ENCODE data around the gene TET3.
A peak's percentile ranks its signal among the peaks of the same experiment; 100 is the strongest.

The TET3 gene

DNA sequence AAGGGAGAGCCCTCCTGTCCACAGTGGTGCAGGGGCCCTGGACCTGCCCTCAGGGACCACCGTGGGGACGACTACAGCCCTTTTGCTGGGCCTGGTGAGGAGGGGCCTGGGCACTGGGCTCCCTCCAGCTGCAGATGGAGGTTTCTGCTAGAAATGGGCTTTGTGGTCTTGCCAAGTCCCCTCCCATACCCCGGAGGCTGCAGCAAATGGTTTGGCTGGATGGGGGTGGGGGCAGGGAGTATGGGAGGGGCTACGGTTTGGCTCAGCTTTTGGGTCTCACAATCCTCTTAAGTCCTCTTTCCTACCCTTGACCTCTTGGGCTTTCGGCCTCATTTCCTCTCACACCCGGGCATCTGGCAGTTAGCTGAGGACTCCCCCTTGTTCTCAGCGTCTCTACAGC lies 21.7 kb downstream of the TET3 start:
- H3K23ac ChIP-seq (ENCODE audit: low read length): no peak overlapping the region
- no peak overlapping the region for H3K27ac ChIP-seq (ENCODE audit: low read depth, low read length)
- H3K79me2 ChIP-seq (ENCODE audit: control insufficient read depth, insufficient read depth, low read length): peaks cover 27% of the 10 kb centered on the region
- H3K9ac ChIP-seq (ENCODE audit: low read length): no peak overlapping the region
- H3K56ac ChIP-seq (ENCODE audit: low read length): peak overlapping the region; percentile 18
- peaks cover 28% of the 10 kb centered on the region for H3K79me1 ChIP-seq (ENCODE audit: low read length)
- peak; percentile 87 for DNase-seq
- H3K4ac ChIP-seq (ENCODE audit: low read depth, low read length): no peak overlapping the region
- no peak overlapping the region for H2BK5ac ChIP-seq (ENCODE audit: low read length)
- no peaks in the 10 kb centered on the region for H3K36me3 ChIP-seq (ENCODE audit: control insufficient read depth, insufficient read depth, low read length)
- no peaks in the 10 kb centered on the region for H3K27me3 ChIP-seq (ENCODE audit: insufficient read depth, low read length, poor library complexity)
- WGBS (ENCODE audit: extremely low coverage, insufficient coverage, low lambda C conversion rate): no CpG with 5 or more reads among the region's 7 CpGs
- H2BK120ac ChIP-seq (ENCODE audit: low read depth, low read length): no peak overlapping the region
- no peak overlapping the region for H3K18ac ChIP-seq (ENCODE audit: low read length)
- H2AK5ac ChIP-seq (ENCODE audit: low read length): no peak overlapping the region
- no peak overlapping the region for H3K4me2 ChIP-seq (ENCODE audit: low read length)
- H3K4me1 ChIP-seq (ENCODE audit: control insufficient read depth, low read depth, low read length): peaks cover 36% of the 10 kb centered on the region
- no peak overlapping the region for H4K8ac ChIP-seq (ENCODE audit: low read depth, low read length)
- no peak overlapping the region for H4K5ac ChIP-seq (ENCODE audit: low read length)
- H3K4me3 ChIP-seq (ENCODE audit: low read length): no peak overlapping the region
- H2BK15ac ChIP-seq (replicated peaks; ENCODE audit: low read depth): no peak overlapping the region

- Histone ChIP-seq H3K79me1 (ENCODE audit: low read length) (peaks cover 27% of the 10 kb centered on the region), H3K23ac (ENCODE audit: low read length) (no peak overlapping the region), H3K79me2 (ENCODE audit: control insufficient read depth, insufficient read depth, low read length) (peaks cover 27% of the 10 kb centered on the region), H3K4me2 (ENCODE audit: low read length) (no peak overlapping the region), H4K5ac (ENCODE audit: low read length) (no peak overlapping the region), H3K4ac (ENCODE audit: low read depth, low read length) (no peak overlapping the region), H3K36me3 (ENCODE audit: control insufficient read depth, insufficient read depth, low read length) (no peaks in the 10 kb centered on the region), H2BK15ac (replicated peaks; ENCODE audit: low read depth) (no peak overlapping the region), H2BK120ac (ENCODE audit: low read depth, low read length) (no peak overlapping the region), H3K9ac (ENCODE audit: low read length) (no peak overlapping the region), H4K8ac (ENCODE audit: low read depth, low read length) (no peak overlapping the region), H2BK5ac (ENCODE audit: low read length) (no peak overlapping the region), H3K27ac (ENCODE audit: low read depth, low read length) (no peak overlapping the region), H3K18ac (ENCODE audit: low read length) (no peak overlapping the region), H3K4me3 (ENCODE audit: low read length) (no peak overlapping the region), H3K56ac (ENCODE audit: low read length) (peak overlapping the region; percentile 22), H3K27me3 (ENCODE audit: insufficient read depth, low read length, poor library complexity) (no peaks in the 10 kb centered on the region), H3K4me1 (ENCODE audit: control insufficient read depth, low read depth, low read length) (peaks cover 36% of the 10 kb centered on the region), H2AK5ac (ENCODE audit: low read length) (no peak overlapping the region)
- no peak for DNase-seq
- whole genome bisulfite sequencing (ENCODE audit: extremely low coverage, insufficient coverage, low lambda C conversion rate): no CpG with 5 or more reads among the region's 4 CpGs
These were observed 22.4 kb downstream of the TET3 start for GRCh38 chr2:74007121-74007520.

GRCh38 chr2:74007711-74008110 lies 23.0 kb downstream of the TET3 start:
- Histone ChIP-seq H2AK5ac (ENCODE audit: low read length) (no peak overlapping the region), H3K79me1 (ENCODE audit: low read length) (peaks cover 31% of the 10 kb centered on the region), H3K36me3 (ENCODE audit: control insufficient read depth, insufficient read depth, low read length) (no peaks in the 10 kb centered on the region), H2BK5ac (ENCODE audit: low read length) (no peak overlapping the region), H4K8ac (ENCODE audit: low read depth, low read length) (no peak overlapping the region), H3K9ac (ENCODE audit: low read length) (no peak overlapping the region), H2BK15ac (replicated peaks; ENCODE audit: low read depth) (no peak overlapping the region), H3K79me2 (ENCODE audit: control insufficient read depth, insufficient read depth, low read length) (peaks cover 27% of the 10 kb centered on the region), H3K4me3 (ENCODE audit: low read length) (no peak overlapping the region), H3K4me1 (ENCODE audit: control insufficient read depth, low read depth, low read length) (peaks cover 36% of the 10 kb centered on the region), H2BK120ac (ENCODE audit: low read depth, low read length) (no peak overlapping the region), H3K56ac (ENCODE audit: low read length) (peak overlapping the region; percentile 44), H3K23ac (ENCODE audit: low read length) (no peak overlapping the region), H4K5ac (ENCODE audit: low read length) (no peak overlapping the region), H3K4me2 (ENCODE audit: low read length) (no peak overlapping the region), H3K27ac (ENCODE audit: low read depth, low read length) (peak overlapping the region; percentile 30), H3K18ac (ENCODE audit: low read length) (no peak overlapping the region), H3K4ac (ENCODE audit: low read depth, low read length) (no peak overlapping the region), H3K27me3 (ENCODE audit: insufficient read depth, low read length, poor library complexity) (no peaks in the 10 kb centered on the region)
- no peak for DNase-seq
- whole genome bisulfite sequencing (ENCODE audit: extremely low coverage, insufficient coverage, low lambda C conversion rate): no CpG with 5 or more reads among the region's 5 CpGs

DNA sequence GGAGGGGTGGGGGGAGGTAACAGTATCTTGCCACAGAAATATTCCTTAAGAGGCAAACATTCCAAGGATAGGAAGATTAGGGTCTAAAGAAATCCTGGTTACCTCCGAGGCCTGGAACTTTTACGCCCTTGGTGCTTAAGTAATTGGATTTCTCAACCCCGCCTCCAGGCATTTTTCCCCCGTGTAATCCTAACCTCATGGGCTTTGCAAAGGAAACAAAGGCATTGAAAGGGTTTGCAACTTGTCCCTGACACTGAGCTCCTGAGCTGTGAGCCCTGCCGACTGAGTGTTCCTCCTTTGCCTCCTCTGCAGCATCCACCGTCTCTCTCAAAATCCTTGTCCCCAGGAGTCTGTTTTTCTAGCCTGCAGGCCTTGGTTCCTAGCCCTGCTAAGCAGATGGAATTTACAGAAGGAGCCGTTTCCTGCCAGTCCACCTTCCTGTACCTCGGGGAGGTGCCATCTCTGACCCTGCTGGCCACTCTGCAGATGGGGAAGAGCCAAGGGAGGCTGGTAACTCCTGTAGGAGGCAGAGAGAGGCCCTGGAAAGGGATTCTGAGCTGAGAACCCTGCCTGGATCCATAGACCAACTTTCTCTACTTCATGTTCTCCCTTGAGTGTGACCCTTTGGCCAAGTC lies 24.2 kb downstream of the TET3 start:
- Histone ChIP-seq H3K56ac (ENCODE audit: low read length) (peak overlapping the region; percentile 71), H2BK120ac (ENCODE audit: low read depth, low read length) (no peak overlapping the region), H3K4ac (ENCODE audit: low read depth, low read length) (peak overlapping the region; percentile 64), H3K27me3 (ENCODE audit: insufficient read depth, low read length, poor library complexity) (no peaks in the 10 kb centered on the region), H2AK5ac (ENCODE audit: low read length) (no peak overlapping the region), H3K23ac (ENCODE audit: low read length) (no peak overlapping the region), H2BK15ac (replicated peaks; ENCODE audit: low read depth) (no peak overlapping the region), H3K4me3 (ENCODE audit: low read length) (no peak overlapping the region), H3K4me2 (ENCODE audit: low read length) (no peak overlapping the region), H3K79me1 (ENCODE audit: low read length) (peaks cover 31% of the 10 kb centered on the region), H3K9ac (ENCODE audit: low read length) (peak overlapping the region; percentile 29), H3K79me2 (ENCODE audit: control insufficient read depth, insufficient read depth, low read length) (peaks cover 27% of the 10 kb centered on the region), H3K36me3 (ENCODE audit: control insufficient read depth, insufficient read depth, low read length) (no peaks in the 10 kb centered on the region), H3K4me1 (ENCODE audit: control insufficient read depth, low read depth, low read length) (peaks cover 36% of the 10 kb centered on the region), H3K27ac (ENCODE audit: low read depth, low read length) (peak overlapping the region; percentile 53), H4K5ac (ENCODE audit: low read length) (no peak overlapping the region), H4K8ac (ENCODE audit: low read depth, low read length) (no peak overlapping the region), H2BK5ac (ENCODE audit: low read length) (no peak overlapping the region), H3K18ac (ENCODE audit: low read length) (peak overlapping the region; percentile 24)
- peak; percentile 92 for DNase-seq
- no CpG with 5 or more reads among the region's 8 CpGs for WGBS (ENCODE audit: extremely low coverage, insufficient coverage, low lambda C conversion rate)

- H3K27me3 ChIP-seq (ENCODE audit: insufficient read depth, low read length, poor library complexity): no peaks in the 10 kb centered on the region
- H2BK15ac ChIP-seq (replicated peaks; ENCODE audit: low read depth): no peak overlapping the region
- H3K18ac ChIP-seq (ENCODE audit: low read length): no peak overlapping the region
- H4K8ac ChIP-seq (ENCODE audit: low read depth, low read length): no peak overlapping the region
- no peak overlapping the region for H2BK120ac ChIP-seq (ENCODE audit: low read depth, low read length)
- H3K36me3 ChIP-seq (ENCODE audit: control insufficient read depth, insufficient read depth, low read length): no peaks in the 10 kb centered on the region
- H2AK5ac ChIP-seq (ENCODE audit: low read length): peak overlapping the region; percentile 57
- H2BK5ac ChIP-seq (ENCODE audit: low read length): no peak overlapping the region
- H3K4me3 ChIP-seq (ENCODE audit: low read length): no peak overlapping the region
- no peak overlapping the region for H3K9ac ChIP-seq (ENCODE audit: low read length)
- H3K4me2 ChIP-seq (ENCODE audit: low read length): no peak overlapping the region
- no peak overlapping the region for H4K5ac ChIP-seq (ENCODE audit: low read length)
- peaks cover 21% of the 10 kb centered on the region for H3K79me2 ChIP-seq (ENCODE audit: control insufficient read depth, insufficient read depth, low read length)
- no peak for DNase-seq
- H3K56ac ChIP-seq (ENCODE audit: low read length): no peak overlapping the region
- peak overlapping the region; percentile 51 for H3K23ac ChIP-seq (ENCODE audit: low read length)
- peaks cover 30% of the 10 kb centered on the region for H3K4me1 ChIP-seq (ENCODE audit: control insufficient read depth, low read depth, low read length)
- H3K79me1 ChIP-seq (ENCODE audit: low read length): peaks cover 25% of the 10 kb centered on the region
- no peak overlapping the region for H3K27ac ChIP-seq (ENCODE audit: low read depth, low read length)
- H3K4ac ChIP-seq (ENCODE audit: low read depth, low read length): no peak overlapping the region
These were observed 24.9 kb downstream of the TET3 start for GRCh38 chr2:74009577-74009976.

DNA sequence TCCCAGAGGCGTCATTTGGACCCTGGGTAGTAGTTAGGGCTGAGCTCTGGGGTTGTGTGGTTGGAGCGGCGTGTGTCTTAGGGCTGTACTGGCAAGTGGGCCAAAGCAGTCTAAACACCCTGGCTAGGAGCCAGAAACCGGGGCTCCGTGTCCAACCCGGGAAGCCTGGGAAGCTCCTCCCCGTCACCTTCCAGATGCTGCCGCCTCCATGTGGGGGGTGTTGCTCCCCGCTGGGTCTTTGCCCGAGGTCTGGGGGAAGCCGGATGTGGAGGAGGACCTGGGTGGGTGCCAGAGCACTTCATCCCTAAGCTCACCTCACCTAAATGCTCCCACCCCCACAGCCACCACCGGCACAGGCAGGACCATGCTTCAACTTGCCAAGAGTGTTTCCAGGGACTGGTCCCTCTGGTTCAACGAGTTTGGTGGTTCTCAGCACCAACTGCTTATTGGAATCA lies 25.4 kb downstream of the TET3 start:
- no peak overlapping the region for H4K5ac ChIP-seq (ENCODE audit: low read length)
- peaks cover 26% of the 10 kb centered on the region for H3K79me1 ChIP-seq (ENCODE audit: low read length)
- no peak overlapping the region for H3K4me3 ChIP-seq (ENCODE audit: low read length)
- WGBS (ENCODE audit: extremely low coverage, insufficient coverage, low lambda C conversion rate): no CpG with 5 or more reads among the region's 13 CpGs
- H3K4me1 ChIP-seq (ENCODE audit: control insufficient read depth, low read depth, low read length): peaks cover 26% of the 10 kb centered on the region
- H3K4me2 ChIP-seq (ENCODE audit: low read length): no peak overlapping the region
- H3K56ac ChIP-seq (ENCODE audit: low read length): no peak overlapping the region
- no peak overlapping the region for H3K4ac ChIP-seq (ENCODE audit: low read depth, low read length)
- no peak overlapping the region for H3K18ac ChIP-seq (ENCODE audit: low read length)
- no peaks in the 10 kb centered on the region for H3K27me3 ChIP-seq (ENCODE audit: insufficient read depth, low read length, poor library complexity)
- no peak overlapping the region for H2AK5ac ChIP-seq (ENCODE audit: low read length)
- no peak overlapping the region for H3K23ac ChIP-seq (ENCODE audit: low read length)
- H3K79me2 ChIP-seq (ENCODE audit: control insufficient read depth, insufficient read depth, low read length): peaks cover 18% of the 10 kb centered on the region
- H2BK120ac ChIP-seq (ENCODE audit: low read depth, low read length): no peak overlapping the region
- H2BK15ac ChIP-seq (replicated peaks; ENCODE audit: low read depth): no peak overlapping the region
- DNase-seq: no peak
- no peak overlapping the region for H3K9ac ChIP-seq (ENCODE audit: low read length)
- no peaks in the 10 kb centered on the region for H3K36me3 ChIP-seq (ENCODE audit: control insufficient read depth, insufficient read depth, low read length)
- no peak overlapping the region for H2BK5ac ChIP-seq (ENCODE audit: low read length)
- H3K27ac ChIP-seq (ENCODE audit: low read depth, low read length): no peak overlapping the region
- no peak overlapping the region for H4K8ac ChIP-seq (ENCODE audit: low read depth, low read length)
